ENCODE data around the gene HPCAL1. TPM values are rescaled to one million over a fixed set of nuclear protein-coding genes. Genes with fewer than 3 reads are reported as not detected.

HPCAL1 gene
- total and polyA plus RNA-seq, 2 experiments from 2014 or later, result 8.3 to 25.4 TPM

DNA sequence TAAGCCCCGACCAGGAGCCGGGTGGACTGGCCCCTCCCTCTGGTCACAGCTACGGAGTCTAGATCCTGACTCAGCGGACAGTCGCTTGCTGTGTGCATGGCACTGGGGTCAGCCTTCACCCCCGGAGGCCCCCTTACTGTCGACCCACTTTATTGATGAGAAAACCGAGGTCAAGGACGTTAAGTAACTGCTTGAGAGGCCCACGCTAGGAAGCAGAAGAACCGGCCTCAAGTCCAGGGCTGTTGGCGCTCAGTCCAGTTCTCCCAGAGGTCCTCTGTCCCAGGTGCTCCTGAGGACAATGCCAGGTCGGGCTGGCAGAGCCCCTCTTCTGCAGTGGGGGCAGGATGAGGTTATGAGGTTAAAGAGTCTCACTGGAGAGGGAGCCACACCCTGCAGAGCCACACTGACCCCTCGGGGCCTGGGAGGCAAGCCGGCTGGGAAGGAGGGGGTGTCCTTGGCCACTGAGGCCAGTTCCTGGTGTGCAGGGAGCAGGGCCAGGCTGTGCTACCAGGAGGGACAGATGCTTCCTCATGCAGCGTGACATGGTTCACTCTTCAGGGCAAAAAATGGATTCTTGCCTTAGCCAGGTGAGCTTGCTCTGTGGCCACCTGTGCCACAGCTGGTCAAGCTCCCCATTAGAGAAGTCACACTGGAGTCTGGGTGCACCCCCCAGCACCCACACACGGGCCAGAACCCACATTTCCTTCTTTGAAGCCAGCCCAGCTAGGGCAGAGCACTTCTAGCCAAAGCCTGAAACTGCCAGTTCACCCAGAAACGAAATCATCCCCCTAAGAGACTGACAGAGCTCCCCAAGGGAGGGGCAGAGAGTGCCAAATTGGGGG lies 47.3 kb upstream of the HPCAL1 start:
- Mint-ChIP-seq H3K27ac (no peak overlapping the region), H3K27me3 (ENCODE audit: insufficient read depth, low read depth, poor library complexity) (peaks cover 12% of the 10 kb centered on the region), H3K9me3 (no peaks in the 10 kb centered on the region; the same call in 2 of the 3 replicates), H3K4me3 (no peak overlapping the region), H3K4me1 (peaks cover 5% of the 10 kb centered on the region), H3K36me3 (ENCODE audit: low read depth) (no peaks in the 10 kb centered on the region)
- Histone ChIP-seq H3K79me2 (replicated peaks; ENCODE audit: insufficient read depth) (no peaks in the 10 kb centered on the region), H3K4me2 (no peak overlapping the region), H3F3A (replicated peaks; ENCODE audit: low read depth) (no peaks in the 10 kb centered on the region), H4K20me1 (replicated peaks; ENCODE audit: insufficient read depth) (no peaks in the 10 kb centered on the region), H3K27me3 (ENCODE audit: insufficient read depth) (no peaks in the 10 kb centered on the region), H3K9me2 (ENCODE audit: insufficient read depth) (no peaks in the 10 kb centered on the region), H3K36me3 (ENCODE audit: insufficient read depth) (no peaks in the 10 kb centered on the region), H2AFZ (no peak overlapping the region), H3K4me3 (no peak overlapping the region), H3K4me1 (ENCODE audit: insufficient read depth) (peaks cover 4% of the 10 kb centered on the region; the same call in 1 of the 2 replicates), H3K27ac (ENCODE audit: low read depth) (no peak overlapping the region)
- DNase-seq (ENCODE audit: low spot score) (no peak), ATAC-seq (no peak)
- TF ChIP-seq NANOG (IDR thresholded peaks at IDR 0.05; ENCODE audit: borderline replicate concordance) (no peak), EZH2 (IDR thresholded peaks at IDR 0.05; ENCODE audit: low read depth, unreplicated experiment) (no peak), ZNF114 (CRISPR knock-in tag; IDR thresholded peaks at IDR 0.05) (no peak), STAT1 (IDR thresholded peaks at IDR 0.05; ENCODE audit: unreplicated experiment) (no peak), JUNB (IDR thresholded peaks at IDR 0.05; ENCODE audit: unreplicated experiment) (no peak), ZNF331 (CRISPR knock-in tag; IDR thresholded peaks at IDR 0.05; ENCODE audit: low read depth) (no peak), POLR2AphosphoS5 (IDR thresholded peaks at IDR 0.05; ENCODE audit: low read depth) (no peak), EZH2phosphoT487 (IDR thresholded peaks at IDR 0.05; ENCODE audit: unreplicated experiment) (no peak), CREB1 (CRISPR knock-in tag; IDR thresholded peaks at IDR 0.05; ENCODE audit: low read depth) (no peak)
- TF ChIP-seq, protein P1, sequence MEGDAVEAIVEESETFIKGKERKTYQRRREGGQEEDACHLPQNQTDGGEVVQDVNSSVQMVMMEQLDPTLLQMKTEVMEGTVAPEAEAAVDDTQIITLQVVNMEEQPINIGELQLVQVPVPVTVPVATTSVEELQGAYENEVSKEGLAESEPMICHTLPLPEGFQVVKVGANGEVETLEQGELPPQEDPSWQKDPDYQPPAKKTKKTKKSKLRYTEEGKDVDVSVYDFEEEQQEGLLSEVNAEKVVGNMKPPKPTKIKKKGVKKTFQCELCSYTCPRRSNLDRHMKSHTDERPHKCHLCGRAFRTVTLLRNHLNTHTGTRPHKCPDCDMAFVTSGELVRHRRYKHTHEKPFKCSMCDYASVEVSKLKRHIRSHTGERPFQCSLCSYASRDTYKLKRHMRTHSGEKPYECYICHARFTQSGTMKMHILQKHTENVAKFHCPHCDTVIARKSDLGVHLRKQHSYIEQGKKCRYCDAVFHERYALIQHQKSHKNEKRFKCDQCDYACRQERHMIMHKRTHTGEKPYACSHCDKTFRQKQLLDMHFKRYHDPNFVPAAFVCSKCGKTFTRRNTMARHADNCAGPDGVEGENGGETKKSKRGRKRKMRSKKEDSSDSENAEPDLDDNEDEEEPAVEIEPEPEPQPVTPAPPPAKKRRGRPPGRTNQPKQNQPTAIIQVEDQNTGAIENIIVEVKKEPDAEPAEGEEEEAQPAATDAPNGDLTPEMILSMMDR (conservative IDR thresholded peaks at IDR 0.05; ENCODE audit: low read depth in 2 of 2), result no peak
- TF ChIP-seq, protein P2, sequence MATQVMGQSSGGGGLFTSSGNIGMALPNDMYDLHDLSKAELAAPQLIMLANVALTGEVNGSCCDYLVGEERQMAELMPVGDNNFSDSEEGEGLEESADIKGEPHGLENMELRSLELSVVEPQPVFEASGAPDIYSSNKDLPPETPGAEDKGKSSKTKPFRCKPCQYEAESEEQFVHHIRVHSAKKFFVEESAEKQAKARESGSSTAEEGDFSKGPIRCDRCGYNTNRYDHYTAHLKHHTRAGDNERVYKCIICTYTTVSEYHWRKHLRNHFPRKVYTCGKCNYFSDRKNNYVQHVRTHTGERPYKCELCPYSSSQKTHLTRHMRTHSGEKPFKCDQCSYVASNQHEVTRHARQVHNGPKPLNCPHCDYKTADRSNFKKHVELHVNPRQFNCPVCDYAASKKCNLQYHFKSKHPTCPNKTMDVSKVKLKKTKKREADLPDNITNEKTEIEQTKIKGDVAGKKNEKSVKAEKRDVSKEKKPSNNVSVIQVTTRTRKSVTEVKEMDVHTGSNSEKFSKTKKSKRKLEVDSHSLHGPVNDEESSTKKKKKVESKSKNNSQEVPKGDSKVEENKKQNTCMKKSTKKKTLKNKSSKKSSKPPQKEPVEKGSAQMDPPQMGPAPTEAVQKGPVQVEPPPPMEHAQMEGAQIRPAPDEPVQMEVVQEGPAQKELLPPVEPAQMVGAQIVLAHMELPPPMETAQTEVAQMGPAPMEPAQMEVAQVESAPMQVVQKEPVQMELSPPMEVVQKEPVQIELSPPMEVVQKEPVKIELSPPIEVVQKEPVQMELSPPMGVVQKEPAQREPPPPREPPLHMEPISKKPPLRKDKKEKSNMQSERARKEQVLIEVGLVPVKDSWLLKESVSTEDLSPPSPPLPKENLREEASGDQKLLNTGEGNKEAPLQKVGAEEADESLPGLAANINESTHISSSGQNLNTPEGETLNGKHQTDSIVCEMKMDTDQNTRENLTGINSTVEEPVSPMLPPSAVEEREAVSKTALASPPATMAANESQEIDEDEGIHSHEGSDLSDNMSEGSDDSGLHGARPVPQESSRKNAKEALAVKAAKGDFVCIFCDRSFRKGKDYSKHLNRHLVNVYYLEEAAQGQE (IDR thresholded peaks at IDR 0.05; ENCODE audit: unreplicated experiment), result no peak
- TF ChIP-seq, protein P3, sequence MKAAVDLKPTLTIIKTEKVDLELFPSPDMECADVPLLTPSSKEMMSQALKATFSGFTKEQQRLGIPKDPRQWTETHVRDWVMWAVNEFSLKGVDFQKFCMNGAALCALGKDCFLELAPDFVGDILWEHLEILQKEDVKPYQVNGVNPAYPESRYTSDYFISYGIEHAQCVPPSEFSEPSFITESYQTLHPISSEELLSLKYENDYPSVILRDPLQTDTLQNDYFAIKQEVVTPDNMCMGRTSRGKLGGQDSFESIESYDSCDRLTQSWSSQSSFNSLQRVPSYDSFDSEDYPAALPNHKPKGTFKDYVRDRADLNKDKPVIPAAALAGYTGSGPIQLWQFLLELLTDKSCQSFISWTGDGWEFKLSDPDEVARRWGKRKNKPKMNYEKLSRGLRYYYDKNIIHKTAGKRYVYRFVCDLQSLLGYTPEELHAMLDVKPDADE (IDR thresholded peaks at IDR 0.05), result no peak
- TF ChIP-seq, protein P4, sequence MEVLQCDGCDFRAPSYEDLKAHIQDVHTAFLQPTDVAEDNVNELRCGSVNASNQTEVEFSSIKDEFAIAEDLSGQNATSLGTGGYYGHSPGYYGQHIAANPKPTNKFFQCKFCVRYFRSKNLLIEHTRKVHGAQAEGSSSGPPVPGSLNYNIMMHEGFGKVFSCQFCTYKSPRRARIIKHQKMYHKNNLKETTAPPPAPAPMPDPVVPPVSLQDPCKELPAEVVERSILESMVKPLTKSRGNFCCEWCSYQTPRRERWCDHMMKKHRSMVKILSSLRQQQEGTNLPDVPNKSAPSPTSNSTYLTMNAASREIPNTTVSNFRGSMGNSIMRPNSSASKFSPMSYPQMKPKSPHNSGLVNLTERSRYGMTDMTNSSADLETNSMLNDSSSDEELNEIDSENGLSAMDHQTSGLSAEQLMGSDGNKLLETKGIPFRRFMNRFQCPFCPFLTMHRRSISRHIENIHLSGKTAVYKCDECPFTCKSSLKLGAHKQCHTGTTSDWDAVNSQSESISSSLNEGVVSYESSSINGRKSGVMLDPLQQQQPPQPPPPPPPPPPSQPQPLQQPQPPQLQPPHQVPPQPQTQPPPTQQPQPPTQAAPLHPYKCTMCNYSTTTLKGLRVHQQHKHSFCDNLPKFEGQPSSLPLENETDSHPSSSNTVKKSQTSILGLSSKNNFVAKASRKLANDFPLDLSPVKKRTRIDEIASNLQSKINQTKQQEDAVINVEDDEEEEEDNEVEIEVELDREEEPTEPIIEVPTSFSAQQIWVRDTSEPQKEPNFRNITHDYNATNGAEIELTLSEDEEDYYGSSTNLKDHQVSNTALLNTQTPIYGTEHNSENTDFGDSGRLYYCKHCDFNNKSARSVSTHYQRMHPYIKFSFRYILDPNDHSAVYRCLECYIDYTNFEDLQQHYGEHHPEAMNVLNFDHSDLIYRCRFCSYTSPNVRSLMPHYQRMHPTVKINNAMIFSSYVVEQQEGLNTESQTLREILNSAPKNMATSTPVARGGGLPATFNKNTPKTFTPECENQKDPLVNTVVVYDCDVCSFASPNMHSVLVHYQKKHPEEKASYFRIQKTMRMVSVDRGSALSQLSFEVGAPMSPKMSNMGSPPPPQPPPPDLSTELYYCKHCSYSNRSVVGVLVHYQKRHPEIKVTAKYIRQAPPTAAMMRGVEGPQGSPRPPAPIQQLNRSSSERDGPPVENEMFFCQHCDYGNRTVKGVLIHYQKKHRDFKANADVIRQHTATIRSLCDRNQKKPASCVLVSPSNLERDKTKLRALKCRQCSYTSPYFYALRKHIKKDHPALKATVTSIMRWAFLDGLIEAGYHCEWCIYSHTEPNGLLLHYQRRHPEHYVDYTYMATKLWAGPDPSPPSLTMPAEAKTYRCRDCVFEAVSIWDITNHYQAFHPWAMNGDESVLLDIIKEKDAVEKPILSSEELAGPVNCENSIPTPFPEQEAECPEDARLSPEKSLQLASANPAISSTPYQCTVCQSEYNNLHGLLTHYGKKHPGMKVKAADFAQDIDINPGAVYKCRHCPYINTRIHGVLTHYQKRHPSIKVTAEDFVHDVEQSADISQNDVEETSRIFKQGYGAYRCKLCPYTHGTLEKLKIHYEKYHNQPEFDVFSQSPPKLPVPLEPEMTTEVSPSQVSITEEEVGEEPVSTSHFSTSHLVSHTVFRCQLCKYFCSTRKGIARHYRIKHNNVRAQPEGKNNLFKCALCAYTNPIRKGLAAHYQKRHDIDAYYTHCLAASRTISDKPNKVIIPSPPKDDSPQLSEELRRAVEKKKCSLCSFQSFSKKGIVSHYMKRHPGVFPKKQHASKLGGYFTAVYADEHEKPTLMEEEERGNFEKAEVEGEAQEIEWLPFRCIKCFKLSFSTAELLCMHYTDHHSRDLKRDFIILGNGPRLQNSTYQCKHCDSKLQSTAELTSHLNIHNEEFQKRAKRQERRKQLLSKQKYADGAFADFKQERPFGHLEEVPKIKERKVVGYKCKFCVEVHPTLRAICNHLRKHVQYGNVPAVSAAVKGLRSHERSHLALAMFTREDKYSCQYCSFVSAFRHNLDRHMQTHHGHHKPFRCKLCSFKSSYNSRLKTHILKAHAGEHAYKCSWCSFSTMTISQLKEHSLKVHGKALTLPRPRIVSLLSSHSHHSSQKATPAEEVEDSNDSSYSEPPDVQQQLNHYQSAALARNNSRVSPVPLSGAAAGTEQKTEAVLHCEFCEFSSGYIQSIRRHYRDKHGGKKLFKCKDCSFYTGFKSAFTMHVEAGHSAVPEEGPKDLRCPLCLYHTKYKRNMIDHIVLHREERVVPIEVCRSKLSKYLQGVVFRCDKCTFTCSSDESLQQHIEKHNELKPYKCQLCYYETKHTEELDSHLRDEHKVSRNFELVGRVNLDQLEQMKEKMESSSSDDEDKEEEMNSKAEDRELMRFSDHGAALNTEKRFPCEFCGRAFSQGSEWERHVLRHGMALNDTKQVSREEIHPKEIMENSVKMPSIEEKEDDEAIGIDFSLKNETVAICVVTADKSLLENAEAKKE (CRISPR knock-in tag; IDR thresholded peaks at IDR 0.05), result no peak

Data from GM23338 (cell line).